Testis (tissue), 2 donors: ENCODE results near the gene DAP.

Experiments used
- POLR2A ChIP-seq: fragments of 450-650 bp; IDR thresholded peaks from one replicate; pipeline ENCODE4 v1.6.1; 2017; ENCODE audit warnings: antibody characterized with exemption, mild to moderate bottlenecking, moderate library complexity
- TF ChIP-seq, protein P1 (sequence below), 3 experiments: fragments of 450-650 bp in 2 of 3; fragments of 200-600 bp in 1 of 3; sonication (generic) in 1 of 3; IDR thresholded peaks; one replicate each; pipeline ENCODE4 v1.5.1; 2016 to 2019; ENCODE audit warnings: antibody characterized with exemption in 3 of 3, mild to moderate bottlenecking in 2 of 3, moderate library complexity in 1 of 3

DNA sequence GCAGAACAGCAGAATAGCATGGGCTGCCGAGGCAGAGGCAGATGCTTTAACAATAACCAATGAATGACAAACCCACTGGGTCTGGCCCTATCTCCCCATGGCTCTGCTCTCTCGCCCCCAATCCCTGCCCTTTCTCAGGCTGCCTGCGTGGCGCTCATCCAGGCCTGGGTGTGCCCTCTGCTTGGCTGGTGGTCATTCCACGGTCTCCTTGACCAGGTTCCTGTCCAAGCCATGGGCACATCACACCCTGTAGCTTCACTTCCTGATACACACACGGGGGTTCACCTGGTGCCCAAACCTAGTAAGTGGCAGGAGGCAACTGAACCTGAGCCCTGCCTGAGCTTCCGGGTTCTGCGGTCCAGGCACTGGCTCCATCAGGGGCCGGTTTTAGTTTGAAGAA is 87.6 kb downstream of the DAP start:
- TF ChIP-seq, protein P1, sequence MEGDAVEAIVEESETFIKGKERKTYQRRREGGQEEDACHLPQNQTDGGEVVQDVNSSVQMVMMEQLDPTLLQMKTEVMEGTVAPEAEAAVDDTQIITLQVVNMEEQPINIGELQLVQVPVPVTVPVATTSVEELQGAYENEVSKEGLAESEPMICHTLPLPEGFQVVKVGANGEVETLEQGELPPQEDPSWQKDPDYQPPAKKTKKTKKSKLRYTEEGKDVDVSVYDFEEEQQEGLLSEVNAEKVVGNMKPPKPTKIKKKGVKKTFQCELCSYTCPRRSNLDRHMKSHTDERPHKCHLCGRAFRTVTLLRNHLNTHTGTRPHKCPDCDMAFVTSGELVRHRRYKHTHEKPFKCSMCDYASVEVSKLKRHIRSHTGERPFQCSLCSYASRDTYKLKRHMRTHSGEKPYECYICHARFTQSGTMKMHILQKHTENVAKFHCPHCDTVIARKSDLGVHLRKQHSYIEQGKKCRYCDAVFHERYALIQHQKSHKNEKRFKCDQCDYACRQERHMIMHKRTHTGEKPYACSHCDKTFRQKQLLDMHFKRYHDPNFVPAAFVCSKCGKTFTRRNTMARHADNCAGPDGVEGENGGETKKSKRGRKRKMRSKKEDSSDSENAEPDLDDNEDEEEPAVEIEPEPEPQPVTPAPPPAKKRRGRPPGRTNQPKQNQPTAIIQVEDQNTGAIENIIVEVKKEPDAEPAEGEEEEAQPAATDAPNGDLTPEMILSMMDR (IDR thresholded peaks at IDR 0.05): no peak
- TF ChIP-seq POLR2A: no peak
